B cell (primary cell): ENCODE data around the gene TIMM21. TPM values are rescaled to one million over a fixed set of nuclear protein-coding genes. Genes with fewer than 3 reads are reported as not detected.

Experiments used
- ATAC-seq: fragments of 200-7000 bp; cut with Tn5 transposase; one replicate; pipeline ENCODE4 v1.10.0; 2021; ENCODE audit warnings: low read depth, mild to moderate bottlenecking, moderate number of reproducible peaks, moderate library complexity
- CTCF ChIA-PET: fragments of 350-600 bp; sonication (Branson Sonifier 250); formaldehyde crosslinking; loops from one replicate; lab custom pipeline; 2021; ENCODE audit warnings: antibody characterized with exemption, inconsistent platforms; lab: Charles Lee
- POLR2A ChIA-PET: fragments of 350-600 bp; sonication (Branson Sonifier 250); formaldehyde crosslinking; loops from one replicate; lab custom pipeline; 2021; ENCODE audit warnings: antibody characterized with exemption; lab: Charles Lee
- DNase-seq: peaks from one replicate; pipeline ENCODE4 v3.0.0; 2013
- H2AFZ ChIP-seq: 2 replicates; pipeline ENCODE4 v1.6.1; 2012; ENCODE audit warnings: mild to moderate bottlenecking, low read depth, low read length; ENCODE audit not compliant: insufficient read depth, poor library complexity, severe bottlenecking
- H3K27ac ChIP-seq, 2 donors: 1 replicate in 1 of 2; 2 replicates in 1 of 2; pipeline ENCODE4 v1.5.1; 2012 to 2013; ENCODE audit warnings: low read length in 2 of 2, mild to moderate bottlenecking in 2 of 2, moderate library complexity in 1 of 2
- H3K27me3 ChIP-seq, 4 experiments: fragments of 200-600 bp in 1 of 4; sonication (generic) in 1 of 4; replicated peaks in 1 of 4; 1 replicate in 2 of 4; 2 replicates in 2 of 4; pipeline versions ENCODE4 v1.6.1 to v1.7.0; 2013 to 2016; ENCODE audit warnings: low read length in 3 of 4, mild to moderate bottlenecking in 2 of 4, mixed read lengths in 1 of 4, moderate library complexity in 1 of 4; ENCODE audit not compliant: insufficient read depth in 4 of 4, control insufficient read depth in 3 of 4; ENCODE audit errors: control extremely low read depth in 1 of 4
- H3K36me3 ChIP-seq, 2 experiments: replicated peaks in 1 of 2; 1 replicate in 1 of 2; 2 replicates in 1 of 2; pipeline versions ENCODE4 v1.6.1 to v1.7.1; 2013; ENCODE audit warnings: low read length in 1 of 2; ENCODE audit not compliant: insufficient read depth in 2 of 2, control insufficient read depth in 1 of 2; ENCODE audit errors: control extremely low read depth in 1 of 2, extremely low read depth in 1 of 2
- H3K4me1 ChIP-seq, 2 donors: fragments of 200-600 bp in 1 of 2; sonication (generic) in 1 of 2; 1 replicate in 1 of 2; 2 replicates in 1 of 2; pipeline versions ENCODE4 v1.5.1 to v1.6.1; 2013 to 2017; ENCODE audit warnings: low read length in 2 of 2; ENCODE audit not compliant: control insufficient read depth in 2 of 2, insufficient read depth in 2 of 2
- H3K4me2 ChIP-seq: replicated peaks from 2 replicates; pipeline ENCODE3; 2012; ENCODE audit warnings: mild to moderate bottlenecking, low read depth, low read length; ENCODE audit not compliant: poor library complexity, severe bottlenecking
- H3K4me3 ChIP-seq, 5 experiments: fragments of 200-600 bp in 1 of 5; sonication (generic) in 1 of 5; 1 replicate in 3 of 5; 2 replicates in 2 of 5; pipeline versions ENCODE4 v1.5.1 to v1.7.0; 2011 to 2016; ENCODE audit warnings: low read length in 4 of 5, mild to moderate bottlenecking in 4 of 5, low read depth in 2 of 5, control low read depth in 1 of 5, moderate library complexity in 1 of 5; ENCODE audit not compliant: insufficient read depth in 1 of 5; ENCODE audit errors: control extremely low read depth in 1 of 5, extremely low read depth in 1 of 5
- H3K79me2 ChIP-seq: fragments of 200-600 bp; sonication (generic); one replicate; pipeline ENCODE4 v1.6.0; 2016; ENCODE audit warnings: low read length; ENCODE audit not compliant: control insufficient read depth, insufficient read depth
- H3K9ac ChIP-seq: fragments of 200-600 bp; sonication (generic); 2 replicates; pipeline ENCODE4 v1.6.1; 2017; ENCODE audit warnings: mild to moderate bottlenecking, low read length, moderate library complexity
- H3K9me3 ChIP-seq, 3 donors: one replicate each; pipeline versions ENCODE4 v1.6.1 to v1.7.1; 2013; ENCODE audit warnings: low read length in 2 of 3; ENCODE audit not compliant: control insufficient read depth in 2 of 3, insufficient read depth in 1 of 3; ENCODE audit errors: control extremely low read depth in 1 of 3
- H4K20me1 ChIP-seq: 2 replicates; pipeline ENCODE4 v1.6.0; 2012; ENCODE audit warnings: mild to moderate bottlenecking, low read length; ENCODE audit not compliant: insufficient read depth, control insufficient read depth, poor library complexity, severe bottlenecking
- H3K27ac Mint-ChIP-seq: one replicate; pipeline ENCODE4 v1.8.0; 2021; ENCODE audit warnings: mixed read lengths
- H3K27me3 Mint-ChIP-seq: one replicate; pipeline ENCODE4 v1.8.0; 2021; ENCODE audit warnings: mixed read lengths
- H3K4me1 Mint-ChIP-seq: one replicate; pipeline ENCODE4 v1.8.0; 2021; ENCODE audit warnings: mixed read lengths
- H3K4me3 Mint-ChIP-seq: one replicate; pipeline ENCODE4 v1.8.0; 2021; ENCODE audit warnings: mixed read lengths
- H3K9me3 Mint-ChIP-seq: one replicate; pipeline ENCODE4 v1.8.0; 2022; ENCODE audit warnings: mixed read lengths; ENCODE audit not compliant: insufficient read depth
- CTCF ChIP-seq: fragments of 200-600 bp; IDR thresholded peaks from one replicate; pipeline ENCODE4 v1.8.0; 2022; ENCODE audit warnings: antibody characterized with exemption, mild to moderate bottlenecking
- EZH2 ChIP-seq: IDR thresholded peaks from 2 replicates; pipeline ENCODE4 v1.6.1; 2012; ENCODE audit warnings: borderline replicate concordance, low read depth, mild to moderate bottlenecking, moderate library complexity, low read length; ENCODE audit not compliant: insufficient read depth, poor library complexity, severe bottlenecking
- WGBS: methylation state at CpG from one replicate; pipeline ENCODE4 v1.1.5; 2013; ENCODE audit warnings: missing lambda C conversion rate; ENCODE audit not compliant: insufficient coverage; 5-methylcytosine and 5-hydroxymethylcytosine counted together
- intact Hi-C: fragments of 100-400 bp; cut with micrococcal nuclease; formaldehyde crosslinking; loops from one replicate; pipeline ENCODE4 v1.10.0; 2022
- polyA plus RNA-seq: library from polyadenylated mRNA; depleted of rRNA; stranded (reverse); fragments of >200 nt; gene quantifications from 2 replicates; pipeline ENCODE4 v1.2.3, GENCODE V29; 2012
- total RNA-seq, 2 donors: library from RNA; stranded (reverse); fragments of 120-200 nt in 1 of 2; gene quantifications; 1 replicate in 1 of 2; 2 replicates in 1 of 2; pipeline versions ENCODE4 v1.2.3 to v1.2.4, GENCODE V29; 2013 to 2022

The TIMM21 gene
- total and polyA plus RNA-seq, 2 donors (not counting 1 experiment from before 2014, with no cell fraction given), result 22.9 to 25.0 TPM

GRCh38 chr18:74204526-74205152 lies 56.3 kb downstream of the TIMM21 start:
- DNase-seq (no peak), ATAC-seq (no peak)
- Histone ChIP-seq H3K9ac (no peak overlapping the region), H3K79me2 (no peaks in the 10 kb centered on the region), H2AFZ (no peak overlapping the region), H3K9me3 (no peaks in the 10 kb centered on the region), H3K4me1 (no peaks in the 10 kb centered on the region), H3K4me2 (no peak overlapping the region), H3K27me3 (no peaks in the 10 kb centered on the region), H3K36me3 (no peaks in the 10 kb centered on the region), H3K4me3 (no peak overlapping the region), H4K20me1 (no peaks in the 10 kb centered on the region), H3K27ac (no peak overlapping the region)
- Mint-ChIP-seq H3K4me1 (peaks cover 2% of the 10 kb centered on the region), H3K9me3 (no peaks in the 10 kb centered on the region), H3K27me3 (no peaks in the 10 kb centered on the region), H3K4me3 (no peak overlapping the region), H3K27ac (no peak overlapping the region)
- CTCF ChIA-PET, result no interaction called here
- 93% methylated on average over 3 of the region's 5 CpGs for WGBS
- TF ChIP-seq CTCF, result no peak
- no peak for TF ChIP-seq EZH2
- POLR2A ChIA-PET, result no interaction called here
- intact Hi-C loops, result no loop called here

Other genes starting within 250 kb of the TIMM21 start
- 3.7 and 4.1 TPM in 2 replicates for gene FBXO15, start 689 bp upstream of the TIMM21 start, total RNA-seq
- 1.6 and 2.1 TPM in 2 replicates for gene FBXO15, start 689 bp upstream of the TIMM21 start, polyA plus RNA-seq
- gene CYB5A, start 143.4 kb downstream of the TIMM21 start, total RNA-seq, result 46.4 and 46.9 TPM in 2 replicates
- gene CYB5A, start 143.4 kb downstream of the TIMM21 start, polyA plus RNA-seq, result 76.0 and 217 TPM in 2 replicates
- gene C18orf63, start 167.3 kb downstream of the TIMM21 start, total RNA-seq, result not detected in 2 replicates
- not detected in 2 replicates for gene C18orf63, start 167.3 kb downstream of the TIMM21 start, polyA plus RNA-seq